ENCODE measurements around the gene THSD4. TPM values are rescaled to one million over a fixed set of nuclear protein-coding genes. Genes with fewer than 3 reads are reported as not detected.

Gene THSD4
- total and polyA plus RNA-seq, 2 of the 4 experiments (the other 2 are of a cell fraction), result 25.5 to 31.1 TPM

DNA sequence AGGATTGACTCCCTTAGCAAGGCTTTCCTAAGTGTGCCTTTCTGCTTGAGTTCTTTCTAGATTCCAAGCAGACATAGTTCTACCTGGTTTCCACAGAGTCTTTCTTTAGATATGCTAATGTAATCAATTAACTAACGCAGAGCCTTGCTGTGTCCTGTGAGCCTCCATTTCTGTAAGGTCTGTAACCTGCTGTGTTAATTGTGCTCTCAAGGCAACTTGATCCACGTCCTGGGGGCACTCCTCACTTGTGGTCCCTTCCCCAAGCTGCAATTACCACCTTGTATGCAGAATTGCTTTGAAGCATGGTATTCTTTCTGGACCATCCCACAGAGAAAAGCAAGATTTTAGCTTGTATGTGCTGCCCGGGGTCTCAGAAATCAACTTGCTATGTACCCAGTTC lies 29.5 kb upstream of the THSD4 start:
- Histone ChIP-seq H4K91ac (ENCODE audit: insufficient read depth, low read depth, low read length) (no peak overlapping the region), H3K18ac (ENCODE audit: low read depth, low read length) (no peak overlapping the region), H4K8ac (ENCODE audit: low read depth in 2 of 2, low read length in 2 of 2) (no peak overlapping the region), H3K9me3 (ENCODE audit: control insufficient read depth, insufficient read depth, low read length) (no peaks in the 10 kb centered on the region), H2AFZ (replicated peaks; ENCODE audit: low read length, poor library complexity) (no peak overlapping the region), H3K23ac (ENCODE audit: low read depth, low read length) (no peak overlapping the region), H2BK5ac (ENCODE audit: low read depth, low read length, poor library complexity, severe bottlenecking) (no peak overlapping the region), H3K9ac (ENCODE audit: low read depth, low read length) (no peak overlapping the region), H3K4me2 (ENCODE audit: low read depth, low read length) (no peak overlapping the region), H3K27ac (ENCODE audit: insufficient read depth, low read length) (no peak overlapping the region), H3K9me1 (ENCODE audit: insufficient read depth, low read length) (peaks cover 3% of the 10 kb centered on the region; the same call in 1 of the 2 replicates), H4K5ac (ENCODE audit: low read depth, low read length) (no peak overlapping the region), H3K79me1 (ENCODE audit: low read depth in 1 of 2, low read length in 2 of 2) (no peaks in the 10 kb centered on the region), H2AK9ac (replicated peaks; ENCODE audit: low read depth, low read length, poor library complexity) (no peak overlapping the region), H2BK120ac (ENCODE audit: low read depth, low read length) (no peak overlapping the region), H3K4me1 (ENCODE audit: control insufficient read depth, insufficient read depth, low read length) (no peaks in the 10 kb centered on the region), H2AK5ac (ENCODE audit: low read depth, low read length) (no peak overlapping the region), H3K4ac (ENCODE audit: low read depth, low read length) (no peak overlapping the region), H3K14ac (replicated peaks; ENCODE audit: low read depth, low read length) (no peak overlapping the region), H3K27me3 (ENCODE audit: control insufficient read depth, insufficient read depth, low read length) (no peaks in the 10 kb centered on the region), H2BK15ac (ENCODE audit: low read depth, low read length) (no peak overlapping the region), H2BK20ac (ENCODE audit: low read depth, low read length) (no peak overlapping the region), H3K56ac (ENCODE audit: extremely low read depth, insufficient read depth, low read length) (no peak overlapping the region), H3K36me3 (ENCODE audit: control insufficient read depth, insufficient read depth, low read length) (no peaks in the 10 kb centered on the region), H3K4me3 (ENCODE audit: insufficient read depth, low read depth, low read length) (no peak overlapping the region), H4K20me1 (ENCODE audit: insufficient read depth, low read length) (no peaks in the 10 kb centered on the region)
- no peak for ATAC-seq (ENCODE audit: low read depth)
- intact Hi-C loops (cut with micrococcal nuclease), result no loop called here
- in situ Hi-C loops (cut with MboI; ENCODE audit: low sequenced_read_pairs), result no loop called here
- 80% methylated on average over 1 of the region's 3 CpGs; no CpG with 5 or more reads in 1 of the 2 experiments for WGBS, 2 experiments (ENCODE audit: extremely low coverage in 2 of 2, insufficient read length in 1 of 2)
- BruUV-seq (replicated peaks), result no TSS peak
- no peak for DNase-seq
- dilution Hi-C loops (cut with HindIII; ENCODE audit: low sequenced_read_pairs, unreplicated experiment), result no loop called here
- TF ChIP-seq POLR2A (IDR thresholded peaks at IDR 0.05; ENCODE audit: low read depth, low read length), result no peak
- TF ChIP-seq, protein P1, sequence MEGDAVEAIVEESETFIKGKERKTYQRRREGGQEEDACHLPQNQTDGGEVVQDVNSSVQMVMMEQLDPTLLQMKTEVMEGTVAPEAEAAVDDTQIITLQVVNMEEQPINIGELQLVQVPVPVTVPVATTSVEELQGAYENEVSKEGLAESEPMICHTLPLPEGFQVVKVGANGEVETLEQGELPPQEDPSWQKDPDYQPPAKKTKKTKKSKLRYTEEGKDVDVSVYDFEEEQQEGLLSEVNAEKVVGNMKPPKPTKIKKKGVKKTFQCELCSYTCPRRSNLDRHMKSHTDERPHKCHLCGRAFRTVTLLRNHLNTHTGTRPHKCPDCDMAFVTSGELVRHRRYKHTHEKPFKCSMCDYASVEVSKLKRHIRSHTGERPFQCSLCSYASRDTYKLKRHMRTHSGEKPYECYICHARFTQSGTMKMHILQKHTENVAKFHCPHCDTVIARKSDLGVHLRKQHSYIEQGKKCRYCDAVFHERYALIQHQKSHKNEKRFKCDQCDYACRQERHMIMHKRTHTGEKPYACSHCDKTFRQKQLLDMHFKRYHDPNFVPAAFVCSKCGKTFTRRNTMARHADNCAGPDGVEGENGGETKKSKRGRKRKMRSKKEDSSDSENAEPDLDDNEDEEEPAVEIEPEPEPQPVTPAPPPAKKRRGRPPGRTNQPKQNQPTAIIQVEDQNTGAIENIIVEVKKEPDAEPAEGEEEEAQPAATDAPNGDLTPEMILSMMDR (conservative IDR thresholded peaks at IDR 0.05; ENCODE audit: low read depth, low read length), result no peak
- TF ChIP-seq, protein P2, sequence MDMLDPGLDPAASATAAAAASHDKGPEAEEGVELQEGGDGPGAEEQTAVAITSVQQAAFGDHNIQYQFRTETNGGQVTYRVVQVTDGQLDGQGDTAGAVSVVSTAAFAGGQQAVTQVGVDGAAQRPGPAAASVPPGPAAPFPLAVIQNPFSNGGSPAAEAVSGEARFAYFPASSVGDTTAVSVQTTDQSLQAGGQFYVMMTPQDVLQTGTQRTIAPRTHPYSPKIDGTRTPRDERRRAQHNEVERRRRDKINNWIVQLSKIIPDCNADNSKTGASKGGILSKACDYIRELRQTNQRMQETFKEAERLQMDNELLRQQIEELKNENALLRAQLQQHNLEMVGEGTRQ (IDR thresholded peaks at IDR 0.05; ENCODE audit: low read depth, low read length), result no peak
- no peak for TF ChIP-seq MAFK (IDR thresholded peaks at IDR 0.05; ENCODE audit: low read depth, low read length)
- no peak for TF ChIP-seq SMC3 (IDR thresholded peaks at IDR 0.05; ENCODE audit: low read depth, low read length)
- TF ChIP-seq RFX5 (IDR thresholded peaks at IDR 0.05; ENCODE audit: low read depth, low read length), result no peak
- TF ChIP-seq MXI1 (IDR thresholded peaks at IDR 0.05; ENCODE audit: borderline replicate concordance, low read depth, low read length), result no peak
- TF ChIP-seq CHD1 (IDR thresholded peaks at IDR 0.05; ENCODE audit: low read depth, low read length), result no peak
- no peak for TF ChIP-seq CEBPB (IDR thresholded peaks at IDR 0.05; ENCODE audit: low read depth, low read length)
- no peak for TF ChIP-seq MAZ (IDR thresholded peaks at IDR 0.05; ENCODE audit: borderline replicate concordance, low read depth, low read length)
- TF ChIP-seq, protein P3, sequence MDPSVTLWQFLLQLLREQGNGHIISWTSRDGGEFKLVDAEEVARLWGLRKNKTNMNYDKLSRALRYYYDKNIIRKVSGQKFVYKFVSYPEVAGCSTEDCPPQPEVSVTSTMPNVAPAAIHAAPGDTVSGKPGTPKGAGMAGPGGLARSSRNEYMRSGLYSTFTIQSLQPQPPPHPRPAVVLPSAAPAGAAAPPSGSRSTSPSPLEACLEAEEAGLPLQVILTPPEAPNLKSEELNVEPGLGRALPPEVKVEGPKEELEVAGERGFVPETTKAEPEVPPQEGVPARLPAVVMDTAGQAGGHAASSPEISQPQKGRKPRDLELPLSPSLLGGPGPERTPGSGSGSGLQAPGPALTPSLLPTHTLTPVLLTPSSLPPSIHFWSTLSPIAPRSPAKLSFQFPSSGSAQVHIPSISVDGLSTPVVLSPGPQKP (IDR thresholded peaks at IDR 0.05; ENCODE audit: borderline replicate concordance, low read depth, low read length), result no peak
- CTCF ChIA-PET, result no interaction called here
- POLR2A ChIA-PET (ENCODE audit: unreplicated experiment), result no interaction called here

Data from IMR-90 (cell line).